Astrocyte (in vitro differentiated cells and primary cell): ENCODE data around the gene LARGE1. TPM values are rescaled to one million over a fixed set of nuclear protein-coding genes. Genes with fewer than 3 reads are reported as not detected.

ENCODE experiments used
- DNase-seq: peaks from one replicate; pipeline ENCODE4 v3.0.0-alpha.2; 2010; ENCODE audit warnings: low read depth
- FAIRE-seq: peaks from 2 replicates; lab custom pipeline; 2011; peaks lifted over from hg19 to GRCh38; lab: Jason Lieb, UNC
- H2AFZ ChIP-seq: 2 replicates; pipeline ENCODE4 v1.6.0; 2012; ENCODE audit warnings: low read depth, low read length, inconsistent platforms
- H3K27ac ChIP-seq: 2 replicates; pipeline ENCODE4 v1.5.1; 2011; ENCODE audit warnings: low read depth, low read length, inconsistent platforms
- H3K27me3 ChIP-seq: 2 replicates; pipeline ENCODE4 v1.6.0; 2011; ENCODE audit warnings: low read length, inconsistent platforms; ENCODE audit not compliant: insufficient read depth
- H3K36me3 ChIP-seq: 2 replicates; pipeline ENCODE4 v1.5.1; 2011; ENCODE audit warnings: low read length, inconsistent platforms; ENCODE audit not compliant: insufficient read depth
- H3K4me1 ChIP-seq: 2 replicates; pipeline ENCODE4 v1.5.1; 2011; ENCODE audit warnings: low read length, inconsistent platforms; ENCODE audit not compliant: insufficient read depth
- H3K4me2 ChIP-seq: 2 replicates; pipeline ENCODE4 v1.6.0; 2012; ENCODE audit warnings: low read length, inconsistent platforms
- H3K4me3 ChIP-seq: 2 replicates; pipeline ENCODE4 v1.5.1; 2011; ENCODE audit warnings: low read depth, mild to moderate bottlenecking, low read length, inconsistent platforms; ENCODE audit not compliant: insufficient read depth
- H3K79me2 ChIP-seq: 2 replicates; pipeline ENCODE4 v1.6.0; 2012; ENCODE audit warnings: mild to moderate bottlenecking, low read length, inconsistent platforms; ENCODE audit not compliant: insufficient read depth
- H3K9ac ChIP-seq: 2 replicates; pipeline ENCODE4 v1.6.0; 2012; ENCODE audit warnings: mild to moderate bottlenecking, low read length, inconsistent platforms
- H3K9me3 ChIP-seq: 2 replicates; pipeline ENCODE4 v1.5.1; 2012; ENCODE audit warnings: low read depth, mild to moderate bottlenecking, low read length, inconsistent platforms; ENCODE audit not compliant: insufficient read depth
- H4K20me1 ChIP-seq: 2 replicates; pipeline ENCODE4 v1.6.0; 2012; ENCODE audit warnings: low read length, inconsistent platforms; ENCODE audit not compliant: insufficient read depth
- H3K27ac Mint-ChIP-seq: one replicate; pipeline ENCODE4 v1.8.0; 2021; ENCODE audit warnings: mild to moderate bottlenecking, mixed read lengths; ENCODE audit not compliant: unreplicated experiment
- H3K27me3 Mint-ChIP-seq: one replicate; pipeline ENCODE4 v1.8.0; 2021; ENCODE audit warnings: low read depth, mixed read lengths; ENCODE audit not compliant: unreplicated experiment
- H3K36me3 Mint-ChIP-seq: one replicate; pipeline ENCODE4 v1.8.0; 2021; ENCODE audit warnings: low read depth, mixed read lengths; ENCODE audit not compliant: unreplicated experiment
- H3K4me1 Mint-ChIP-seq: one replicate; pipeline ENCODE4 v1.8.0; 2021; ENCODE audit warnings: low read depth, mixed read lengths; ENCODE audit not compliant: unreplicated experiment
- H3K4me3 Mint-ChIP-seq: one replicate; pipeline ENCODE4 v1.8.0; 2021; ENCODE audit warnings: mild to moderate bottlenecking, moderate library complexity, mixed read lengths; ENCODE audit not compliant: unreplicated experiment
- H3K9me3 Mint-ChIP-seq: one replicate; pipeline ENCODE4 v1.8.0; 2021; ENCODE audit warnings: mild to moderate bottlenecking, mixed read lengths; ENCODE audit not compliant: unreplicated experiment
- EZH2 ChIP-seq: IDR thresholded peaks from 2 replicates; pipeline ENCODE4 v1.6.1; 2012; ENCODE audit warnings: mild to moderate bottlenecking, low read length, inconsistent platforms; ENCODE audit not compliant: insufficient read depth
- total RNA-seq: library from RNA; stranded (reverse); gene quantifications from 2 replicates; pipeline ENCODE4 v1.2.1, GENCODE V29; 2021
- TF ChIP-seq, protein P1 (sequence below): IDR thresholded peaks from 2 replicates; pipeline ENCODE4 v1.5.1; 2011; ENCODE audit warnings: low read depth, mild to moderate bottlenecking, inconsistent platforms, low read length, moderate library complexity; ENCODE audit not compliant: insufficient read depth

LARGE1 gene
- total RNA-seq, 1 donor from 2014 or later = 92.6 TPM

DNA sequence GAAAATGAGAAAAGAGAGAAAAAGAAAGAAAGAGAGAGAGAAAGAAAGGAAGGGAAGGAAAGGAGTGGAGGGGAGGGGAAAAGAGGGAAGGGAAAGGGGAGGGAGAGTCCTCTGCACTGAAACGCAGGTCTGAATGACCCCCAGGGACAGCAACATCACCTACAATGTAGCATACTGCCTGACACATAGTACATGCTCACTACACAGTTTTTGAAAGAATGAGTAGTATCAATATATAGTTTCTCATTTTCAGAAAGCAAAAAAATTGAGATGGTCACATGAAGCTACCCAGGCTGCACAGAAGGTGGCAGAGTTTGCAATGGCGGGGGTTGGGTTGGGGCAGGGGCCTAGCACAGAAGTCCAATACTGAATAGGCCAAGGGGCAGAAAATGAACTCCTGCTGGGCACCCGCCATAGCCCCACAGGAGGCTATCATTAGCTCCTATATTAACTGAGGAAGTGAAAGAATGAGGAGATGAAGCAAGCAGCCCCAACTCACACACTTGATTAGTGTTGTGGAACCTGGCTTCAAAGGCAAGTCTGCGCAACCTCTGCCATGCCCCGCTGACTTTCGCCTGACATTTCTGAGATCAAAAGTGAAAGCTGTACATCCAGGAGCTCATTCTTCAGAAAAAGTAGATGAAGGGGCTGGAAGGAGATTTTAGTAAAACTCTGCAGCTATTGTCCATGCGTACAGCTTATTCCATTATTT is 620.9 kb downstream of the LARGE1 start:
- no peak overlapping the region for H3K4me2 ChIP-seq
- Mint-ChIP-seq H3K27ac (no peak overlapping the region), H3K36me3 (peaks cover 5% of the 10 kb centered on the region), H3K4me3 (no peak overlapping the region), H3K4me1 (no peaks in the 10 kb centered on the region), H3K27me3 (no peaks in the 10 kb centered on the region), H3K9me3 (no peaks in the 10 kb centered on the region)
- H3K9ac ChIP-seq = no peak overlapping the region
- H3K27me3 ChIP-seq = no peaks in the 10 kb centered on the region
- H3K79me2 ChIP-seq = no peaks in the 10 kb centered on the region
- no peak for DNase-seq
- TF ChIP-seq, protein P1, sequence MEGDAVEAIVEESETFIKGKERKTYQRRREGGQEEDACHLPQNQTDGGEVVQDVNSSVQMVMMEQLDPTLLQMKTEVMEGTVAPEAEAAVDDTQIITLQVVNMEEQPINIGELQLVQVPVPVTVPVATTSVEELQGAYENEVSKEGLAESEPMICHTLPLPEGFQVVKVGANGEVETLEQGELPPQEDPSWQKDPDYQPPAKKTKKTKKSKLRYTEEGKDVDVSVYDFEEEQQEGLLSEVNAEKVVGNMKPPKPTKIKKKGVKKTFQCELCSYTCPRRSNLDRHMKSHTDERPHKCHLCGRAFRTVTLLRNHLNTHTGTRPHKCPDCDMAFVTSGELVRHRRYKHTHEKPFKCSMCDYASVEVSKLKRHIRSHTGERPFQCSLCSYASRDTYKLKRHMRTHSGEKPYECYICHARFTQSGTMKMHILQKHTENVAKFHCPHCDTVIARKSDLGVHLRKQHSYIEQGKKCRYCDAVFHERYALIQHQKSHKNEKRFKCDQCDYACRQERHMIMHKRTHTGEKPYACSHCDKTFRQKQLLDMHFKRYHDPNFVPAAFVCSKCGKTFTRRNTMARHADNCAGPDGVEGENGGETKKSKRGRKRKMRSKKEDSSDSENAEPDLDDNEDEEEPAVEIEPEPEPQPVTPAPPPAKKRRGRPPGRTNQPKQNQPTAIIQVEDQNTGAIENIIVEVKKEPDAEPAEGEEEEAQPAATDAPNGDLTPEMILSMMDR = no peak
- TF ChIP-seq EZH2 = no peak
- H4K20me1 ChIP-seq = no peaks in the 10 kb centered on the region
- H3K27ac ChIP-seq = no peak overlapping the region
- FAIRE-seq = no peak
- no peaks in the 10 kb centered on the region for H3K4me1 ChIP-seq
- H3K36me3 ChIP-seq = no peaks in the 10 kb centered on the region
- no peak overlapping the region for H2AFZ ChIP-seq
- H3K9me3 ChIP-seq = no peaks in the 10 kb centered on the region
- no peak overlapping the region for H3K4me3 ChIP-seq

DNA sequence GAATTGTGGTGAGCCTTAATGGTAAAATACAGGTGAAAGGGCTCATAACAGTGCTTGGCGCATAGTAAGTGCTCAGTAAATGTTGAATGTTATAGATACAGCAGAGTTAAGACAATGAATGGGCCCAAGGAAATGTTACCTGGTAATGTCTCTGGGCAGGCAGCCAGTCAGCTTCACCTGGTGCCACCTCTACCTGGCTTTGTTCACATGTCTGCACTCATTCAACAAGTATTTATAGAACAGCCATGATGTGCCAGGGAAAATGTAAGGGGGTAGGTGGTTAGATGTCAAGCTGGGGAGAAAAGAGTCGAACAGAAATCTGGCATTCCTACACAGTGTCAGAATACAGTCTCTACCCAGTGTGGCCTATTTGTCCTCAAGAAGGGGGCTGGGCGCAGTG is 623.3 kb downstream of the LARGE1 start:
- Mint-ChIP-seq H3K4me3 (no peak overlapping the region), H3K27ac (no peak overlapping the region), H3K36me3 (peaks cover 5% of the 10 kb centered on the region), H3K4me1 (no peaks in the 10 kb centered on the region), H3K27me3 (no peaks in the 10 kb centered on the region), H3K9me3 (no peaks in the 10 kb centered on the region)
- Histone ChIP-seq H3K27me3 (no peaks in the 10 kb centered on the region), H3K4me1 (no peaks in the 10 kb centered on the region), H2AFZ (no peak overlapping the region), H3K9me3 (no peaks in the 10 kb centered on the region), H4K20me1 (no peaks in the 10 kb centered on the region), H3K27ac (no peak overlapping the region), H3K4me2 (no peak overlapping the region), H3K4me3 (no peak overlapping the region), H3K36me3 (no peaks in the 10 kb centered on the region), H3K9ac (no peak overlapping the region), H3K79me2 (no peaks in the 10 kb centered on the region)
- no peak for FAIRE-seq
- no peak for TF ChIP-seq EZH2
- TF ChIP-seq, protein P1 = no peak
- DNase-seq = no peak

DNA sequence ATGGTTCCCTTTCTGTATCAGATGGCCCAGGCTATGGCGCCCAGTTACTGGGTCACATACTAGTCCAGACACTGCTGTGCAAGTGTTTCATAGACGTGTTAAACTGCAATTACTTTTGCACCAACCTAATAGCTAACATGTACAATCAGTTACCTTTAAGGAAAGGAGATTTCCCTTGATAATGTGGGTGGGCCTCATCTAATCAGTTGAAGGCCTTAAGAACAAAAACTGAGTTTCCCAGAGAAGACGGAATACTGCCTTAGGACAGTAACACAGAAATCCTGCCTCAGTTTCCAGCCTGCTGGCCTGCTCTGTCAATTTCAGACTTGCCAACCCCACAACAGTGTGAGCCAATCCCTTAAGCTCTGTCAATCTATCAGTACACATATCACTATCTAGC is 632.2 kb downstream of the LARGE1 start:
- H3K9ac ChIP-seq = no peak overlapping the region
- DNase-seq (no peak), FAIRE-seq (no peak)
- Mint-ChIP-seq H3K4me3 (no peak overlapping the region), H3K36me3 (peaks cover 17% of the 10 kb centered on the region), H3K4me1 (no peaks in the 10 kb centered on the region), H3K27ac (no peak overlapping the region), H3K9me3 (no peaks in the 10 kb centered on the region), H3K27me3 (no peaks in the 10 kb centered on the region)
- H3K4me2 ChIP-seq = no peak overlapping the region
- H3K27ac ChIP-seq = no peak overlapping the region
- no peaks in the 10 kb centered on the region for H3K27me3 ChIP-seq
- no peaks in the 10 kb centered on the region for H4K20me1 ChIP-seq
- no peaks in the 10 kb centered on the region for H3K79me2 ChIP-seq
- no peak overlapping the region for H2AFZ ChIP-seq
- no peaks in the 10 kb centered on the region for H3K9me3 ChIP-seq
- H3K4me3 ChIP-seq = no peak overlapping the region
- no peaks in the 10 kb centered on the region for H3K4me1 ChIP-seq
- TF ChIP-seq, protein P1 = no peak
- TF ChIP-seq EZH2 = no peak
- no peaks in the 10 kb centered on the region for H3K36me3 ChIP-seq
